Type B pancreatic cell (in vitro differentiated cells): ENCODE data around the gene TNFAIP8L2. TPM values are rescaled to one million over a fixed set of nuclear protein-coding genes. Genes with fewer than 3 reads are reported as not detected.
"Not testable (repeated sequence)": the region's sequence is repeated elsewhere in the genome, so short reads cannot be mapped to it uniquely, and the experiment has no call there.

Experiments used
- DNase-seq: peaks from one replicate; pipeline ENCODE4 v3.0.0; 2021; ENCODE audit warnings: mixed read lengths; ENCODE audit not compliant: unreplicated experiment; ENCODE audit errors: extremely low spot score
- H3K27ac Mint-ChIP-seq: 2 replicates; pipeline ENCODE4 v1.8.0; 2021; ENCODE audit warnings: mild to moderate bottlenecking, mixed read lengths
- H3K27me3 Mint-ChIP-seq: 2 replicates; pipeline ENCODE4 v1.8.0; 2021; ENCODE audit warnings: mixed read lengths
- H3K36me3 Mint-ChIP-seq: 2 replicates; pipeline ENCODE4 v1.8.0; 2021; ENCODE audit warnings: mixed read lengths
- H3K4me1 Mint-ChIP-seq: one replicate; pipeline ENCODE4 v1.8.0; 2021; ENCODE audit warnings: mixed read lengths; ENCODE audit not compliant: unreplicated experiment
- H3K4me3 Mint-ChIP-seq: 2 replicates; pipeline ENCODE4 v1.8.0; 2021; ENCODE audit warnings: mild to moderate bottlenecking, mixed read lengths
- H3K9me3 Mint-ChIP-seq: 2 replicates; pipeline ENCODE4 v1.8.0; 2021; ENCODE audit warnings: mixed read lengths
- total RNA-seq: library from RNA; stranded (reverse); gene quantifications from 2 replicates; pipeline ENCODE4 v1.2.1, GENCODE V29; 2021; ENCODE audit warnings: low replicate concordance
- TF ChIP-seq, protein P1 (sequence below): fragments of 200-600 bp; sonication (generic); conservative IDR thresholded peaks from 2 replicates; pipeline ENCODE4 v1.5.0; 2021; ENCODE audit warnings: antibody characterized with exemption, mild to moderate bottlenecking

Gene TNFAIP8L2
- total RNA-seq, 1 donor from 2014 or later, result not detected

DNA sequence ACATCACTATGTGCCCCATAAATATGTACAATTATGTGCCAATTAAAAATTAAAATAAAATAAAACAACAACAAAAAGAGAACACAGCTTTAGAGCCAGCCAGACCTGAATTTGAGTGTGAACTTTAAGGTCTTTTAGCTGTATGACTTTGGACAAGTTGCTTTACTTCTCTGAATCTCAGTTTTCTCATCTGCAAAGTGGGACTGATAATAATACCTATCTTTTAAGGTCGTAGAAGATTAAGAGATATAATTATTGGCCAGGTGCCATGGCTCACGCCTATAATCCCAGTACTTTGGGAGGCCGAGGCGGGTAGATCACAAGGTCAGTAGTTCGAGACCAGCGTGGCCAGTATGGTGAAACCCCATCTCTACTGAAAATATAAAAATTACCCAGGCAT is 36.9 kb downstream of the TNFAIP8L2 start:
- Mint-ChIP-seq H3K4me1 (peaks cover 22% of the 10 kb centered on the region), H3K4me3 (no peak overlapping the region), H3K27me3 (peaks cover 3% of the 10 kb centered on the region), H3K36me3 (no peaks in the 10 kb centered on the region), H3K9me3 (no peaks in the 10 kb centered on the region), H3K27ac (no peak overlapping the region)
- TF ChIP-seq, protein P1, sequence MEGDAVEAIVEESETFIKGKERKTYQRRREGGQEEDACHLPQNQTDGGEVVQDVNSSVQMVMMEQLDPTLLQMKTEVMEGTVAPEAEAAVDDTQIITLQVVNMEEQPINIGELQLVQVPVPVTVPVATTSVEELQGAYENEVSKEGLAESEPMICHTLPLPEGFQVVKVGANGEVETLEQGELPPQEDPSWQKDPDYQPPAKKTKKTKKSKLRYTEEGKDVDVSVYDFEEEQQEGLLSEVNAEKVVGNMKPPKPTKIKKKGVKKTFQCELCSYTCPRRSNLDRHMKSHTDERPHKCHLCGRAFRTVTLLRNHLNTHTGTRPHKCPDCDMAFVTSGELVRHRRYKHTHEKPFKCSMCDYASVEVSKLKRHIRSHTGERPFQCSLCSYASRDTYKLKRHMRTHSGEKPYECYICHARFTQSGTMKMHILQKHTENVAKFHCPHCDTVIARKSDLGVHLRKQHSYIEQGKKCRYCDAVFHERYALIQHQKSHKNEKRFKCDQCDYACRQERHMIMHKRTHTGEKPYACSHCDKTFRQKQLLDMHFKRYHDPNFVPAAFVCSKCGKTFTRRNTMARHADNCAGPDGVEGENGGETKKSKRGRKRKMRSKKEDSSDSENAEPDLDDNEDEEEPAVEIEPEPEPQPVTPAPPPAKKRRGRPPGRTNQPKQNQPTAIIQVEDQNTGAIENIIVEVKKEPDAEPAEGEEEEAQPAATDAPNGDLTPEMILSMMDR, result no peak
- DNase-seq, result no peak

DNA sequence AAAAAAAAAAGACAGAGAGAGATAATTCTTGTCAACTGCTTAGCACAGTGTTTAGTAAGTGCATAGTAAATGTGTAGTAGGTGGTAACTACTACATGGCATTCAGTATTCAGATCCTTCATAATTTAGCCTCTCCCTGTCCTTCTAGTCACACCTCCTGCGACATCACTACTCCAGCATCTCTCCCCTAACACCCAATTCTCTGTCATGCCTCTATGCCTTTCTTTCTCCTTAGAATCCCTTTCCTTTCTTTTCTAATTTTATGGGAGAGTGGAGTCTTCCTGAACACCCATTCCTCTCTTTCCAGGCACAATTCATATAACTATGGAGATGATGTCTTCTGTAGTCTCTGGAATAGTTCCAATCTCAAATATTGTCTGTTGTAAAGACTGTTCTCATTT is 37.4 kb downstream of the TNFAIP8L2 start:
- no peaks in the 10 kb centered on the region for H3K9me3 Mint-ChIP-seq
- H3K27ac Mint-ChIP-seq, result peak overlapping the region; percentile 74
- DNase-seq, result no peak
- peaks cover 3% of the 10 kb centered on the region for H3K27me3 Mint-ChIP-seq
- H3K36me3 Mint-ChIP-seq, result no peaks in the 10 kb centered on the region
- TF ChIP-seq, protein P1, result no peak
- H3K4me3 Mint-ChIP-seq, result peak overlapping the region; percentile 2
- peaks cover 18% of the 10 kb centered on the region for H3K4me1 Mint-ChIP-seq

DNA sequence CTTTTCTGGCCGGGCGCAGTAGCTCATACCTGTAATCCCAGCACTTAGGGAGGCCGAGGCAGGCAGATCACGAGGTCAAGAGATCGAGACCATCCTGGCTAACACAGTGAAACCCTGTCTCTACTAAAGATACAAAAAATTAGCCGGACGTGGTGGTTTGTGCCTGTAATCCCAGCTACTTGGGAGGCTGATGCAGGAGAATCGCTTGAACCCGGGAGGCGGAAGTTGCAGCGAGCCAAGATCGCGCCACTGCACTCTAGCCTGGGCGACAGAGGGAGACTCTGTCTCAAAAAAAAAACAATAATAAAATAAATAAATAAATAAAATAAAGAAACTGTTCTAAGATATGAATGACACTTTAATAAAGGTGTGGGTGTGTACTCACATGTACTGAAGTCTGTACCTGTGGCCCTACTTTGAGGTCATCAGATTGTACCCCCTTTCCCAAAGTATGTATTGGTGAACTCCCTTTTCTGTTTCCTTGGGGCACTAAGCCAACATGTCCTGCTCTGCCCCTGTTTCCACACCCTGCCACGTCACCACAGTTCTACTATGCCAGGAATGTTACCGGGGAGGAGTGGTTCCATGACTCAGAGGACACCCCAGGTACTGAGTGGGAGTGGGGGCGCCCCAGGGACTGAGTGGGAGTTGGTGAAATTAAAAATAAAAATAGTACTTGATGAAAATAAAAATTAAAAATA is 38.6 kb downstream of the TNFAIP8L2 start:
- H3K36me3 Mint-ChIP-seq, result not testable (repeated sequence)

DNA sequence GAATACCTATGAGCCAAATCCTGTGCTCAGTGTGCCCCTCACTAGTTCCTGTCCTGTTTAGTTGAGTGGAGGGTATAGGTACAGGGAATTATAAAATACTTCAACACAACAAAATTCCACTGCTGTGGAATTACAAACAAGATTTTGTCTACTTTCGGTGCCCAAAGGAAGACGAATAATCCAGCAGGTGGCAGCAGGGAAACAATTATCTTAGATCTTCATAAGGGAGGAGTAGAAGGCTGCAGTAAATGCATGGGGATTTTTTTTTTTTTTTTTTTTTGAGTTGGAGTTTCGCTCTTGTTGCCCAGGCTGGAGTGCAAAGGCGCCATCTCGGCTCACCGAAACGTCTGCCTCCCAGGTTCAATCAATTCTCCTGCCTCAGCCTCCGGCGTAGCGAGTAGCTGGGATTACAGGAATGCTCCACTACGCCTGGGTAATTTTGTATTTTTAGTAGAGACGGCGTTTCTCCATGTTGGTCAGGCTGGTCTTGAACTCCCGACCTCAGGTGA is 39.9 kb downstream of the TNFAIP8L2 start:
- Mint-ChIP-seq H3K27ac (peak overlapping the region; percentile 100), H3K27me3 (peaks cover 3% of the 10 kb centered on the region), H3K36me3 (peaks cover 8% of the 10 kb centered on the region), H3K4me3 (peak overlapping the region; percentile 82), H3K9me3 (no peaks in the 10 kb centered on the region), H3K4me1 (peaks cover 22% of the 10 kb centered on the region)
- no peak for DNase-seq
- TF ChIP-seq, protein P1, result peak; percentile 69

More for the DNA sequence above, 38.6 kb downstream of the TNFAIP8L2 start:
- peaks cover 20% of the 10 kb centered on the region for H3K4me1 Mint-ChIP-seq
- H3K27ac Mint-ChIP-seq, result peak overlapping the region; percentile 99
- not testable (repeated sequence) for DNase-seq, H3K9me3 Mint-ChIP-seq, H3K27me3 Mint-ChIP-seq
- peak overlapping the region; percentile 64 for H3K4me3 Mint-ChIP-seq

DNA sequence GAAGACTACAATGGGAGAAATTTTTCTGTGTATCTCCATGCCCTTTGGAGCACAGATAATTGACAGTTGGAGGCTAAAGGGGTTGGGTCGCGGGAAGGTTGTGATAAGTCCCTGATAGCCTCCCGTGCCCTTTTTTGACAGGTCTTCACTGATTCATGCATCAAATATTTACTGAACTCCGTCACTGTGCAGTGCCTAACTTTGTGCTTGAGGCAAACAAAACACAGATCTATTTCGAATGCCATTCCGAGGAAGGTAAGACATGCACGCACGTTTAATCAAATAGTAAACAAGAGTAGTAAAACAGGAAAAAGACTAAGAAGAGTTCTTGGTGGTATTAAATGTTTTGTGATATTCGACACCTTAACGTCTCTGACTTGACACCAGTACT is 41.4 kb downstream of the TNFAIP8L2 start:
- Mint-ChIP-seq H3K9me3 (no peaks in the 10 kb centered on the region), H3K36me3 (peaks cover 8% of the 10 kb centered on the region), H3K4me1 (peaks cover 22% of the 10 kb centered on the region), H3K27ac (peak overlapping the region; percentile 100), H3K27me3 (peaks cover 3% of the 10 kb centered on the region), H3K4me3 (peak overlapping the region; percentile 96)
- TF ChIP-seq, protein P1, result no peak
- no peak for DNase-seq
